Central memory CD4-positive, alpha-beta T cell (primary cell): ENCODE measurements around the gene CAVIN1.
"Not testable (repeated sequence)": the region's sequence is repeated elsewhere in the genome, so short reads cannot be mapped to it uniquely, and the experiment has no call there.

Source experiments
- DNase-seq: peaks from one replicate; pipeline ENCODE4 v3.0.0; 2022

Gene CAVIN1

GRCh38 chr17:42372142-42372541, 50.9 kb downstream of the CAVIN1 start:
- no peak for DNase-seq

- DNase-seq = not testable (repeated sequence)
Measured at GRCh38 chr17:42368797-42369561, 54.1 kb downstream of the CAVIN1 start.

- not testable (repeated sequence) for DNase-seq
Measured at GRCh38 chr17:42368310-42368709, 54.7 kb downstream of the CAVIN1 start.

- not testable (repeated sequence) for DNase-seq
Measured at GRCh38 chr17:42366176-42367023, 56.7 kb downstream of the CAVIN1 start.

- DNase-seq = no peak
Measured at GRCh38 chr17:42365136-42365535, 57.9 kb downstream of the CAVIN1 start.

GRCh38 chr17:42363767-42364585, 59.1 kb downstream of the CAVIN1 start:
- no peak for DNase-seq

- no peak for DNase-seq
Measured at GRCh38 chr17:42363231-42363630, 59.8 kb downstream of the CAVIN1 start.

GRCh38 chr17:42362245-42362961, 60.7 kb downstream of the CAVIN1 start:
- DNase-seq = no peak

- no peak for DNase-seq
Measured at GRCh38 chr17:42361781-42362186, 61.3 kb downstream of the CAVIN1 start.

- DNase-seq = not testable (repeated sequence)
Measured at GRCh38 chr17:42360388-42360787, 62.7 kb downstream of the CAVIN1 start.

- DNase-seq = no peak
Measured at GRCh38 chr17:42359133-42359532, 63.9 kb downstream of the CAVIN1 start.

- DNase-seq = no peak
Measured at GRCh38 chr17:42358434-42358833, 64.6 kb downstream of the CAVIN1 start.

- DNase-seq = no peak
Measured at GRCh38 chr17:42354956-42355843, 67.9 kb downstream of the CAVIN1 start.
